T1000 (cell line): ENCODE data around the gene NINJ2.

Experiments
- DNase-seq: peaks from one replicate; lab custom pipeline; 2025; ENCODE audit warnings: mixed read lengths; lab: John Stamatoyannopoulos, UW

NINJ2 gene

DNA sequence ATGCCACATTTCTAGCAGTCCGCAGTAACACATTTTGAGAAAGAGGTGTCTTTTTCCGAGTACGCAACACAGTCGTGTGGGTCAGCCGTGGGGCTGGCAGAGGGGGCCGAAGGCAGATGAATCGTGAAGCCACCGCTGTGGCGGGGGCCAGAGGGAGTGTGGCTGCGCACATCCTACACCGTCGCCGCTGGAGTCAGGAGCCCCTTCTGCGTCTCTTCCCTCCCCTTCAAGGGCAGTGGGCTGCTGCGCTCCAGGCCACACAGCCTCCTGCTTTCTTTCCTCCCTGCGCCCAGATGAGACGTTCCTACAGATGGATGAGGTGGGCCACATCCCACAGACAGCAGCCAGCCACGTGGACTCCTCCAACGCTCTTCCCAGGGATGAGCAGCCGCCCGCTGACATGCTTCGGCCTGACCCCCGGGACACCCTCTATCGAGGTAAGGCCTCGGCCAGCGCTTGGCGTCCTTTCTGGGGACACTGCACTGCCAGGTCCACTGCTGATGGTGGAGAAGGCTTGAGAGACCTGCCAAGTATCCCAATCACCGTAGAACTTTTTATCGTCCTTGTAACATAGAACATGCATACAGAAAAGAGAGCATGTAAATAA, 113.7 kb downstream of the NINJ2 start:
- DNase-seq: no peak

DNA sequence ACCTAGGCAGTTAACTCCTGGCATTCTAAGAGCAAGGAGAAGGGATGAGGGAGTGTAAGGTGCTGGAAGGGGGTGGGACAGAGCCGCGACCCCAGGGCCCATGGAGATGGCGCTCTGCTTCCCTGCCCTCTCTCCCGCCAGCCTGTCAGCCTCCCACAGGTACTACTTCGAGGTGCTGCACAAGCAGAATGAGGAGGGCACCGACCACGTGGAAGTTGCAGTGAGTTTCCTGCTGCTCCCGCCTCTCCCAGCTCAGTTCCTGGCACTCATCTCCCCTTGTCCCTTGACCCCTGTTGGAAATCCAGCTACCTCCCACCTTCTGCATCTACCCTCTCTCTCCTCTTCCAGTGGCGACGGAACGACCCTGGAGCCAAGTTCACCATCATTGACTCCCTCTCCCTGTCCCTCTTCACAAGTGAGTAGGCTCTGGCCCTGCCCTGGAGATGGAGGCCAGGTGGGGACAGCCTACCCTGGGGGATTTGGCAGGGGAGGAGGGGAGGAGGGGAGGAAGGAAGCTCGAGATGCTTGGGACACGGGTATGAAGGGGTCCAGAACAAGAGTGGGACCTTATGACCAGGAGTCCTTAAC, 115.3 kb downstream of the NINJ2 start:
- no peak for DNase-seq

DNA sequence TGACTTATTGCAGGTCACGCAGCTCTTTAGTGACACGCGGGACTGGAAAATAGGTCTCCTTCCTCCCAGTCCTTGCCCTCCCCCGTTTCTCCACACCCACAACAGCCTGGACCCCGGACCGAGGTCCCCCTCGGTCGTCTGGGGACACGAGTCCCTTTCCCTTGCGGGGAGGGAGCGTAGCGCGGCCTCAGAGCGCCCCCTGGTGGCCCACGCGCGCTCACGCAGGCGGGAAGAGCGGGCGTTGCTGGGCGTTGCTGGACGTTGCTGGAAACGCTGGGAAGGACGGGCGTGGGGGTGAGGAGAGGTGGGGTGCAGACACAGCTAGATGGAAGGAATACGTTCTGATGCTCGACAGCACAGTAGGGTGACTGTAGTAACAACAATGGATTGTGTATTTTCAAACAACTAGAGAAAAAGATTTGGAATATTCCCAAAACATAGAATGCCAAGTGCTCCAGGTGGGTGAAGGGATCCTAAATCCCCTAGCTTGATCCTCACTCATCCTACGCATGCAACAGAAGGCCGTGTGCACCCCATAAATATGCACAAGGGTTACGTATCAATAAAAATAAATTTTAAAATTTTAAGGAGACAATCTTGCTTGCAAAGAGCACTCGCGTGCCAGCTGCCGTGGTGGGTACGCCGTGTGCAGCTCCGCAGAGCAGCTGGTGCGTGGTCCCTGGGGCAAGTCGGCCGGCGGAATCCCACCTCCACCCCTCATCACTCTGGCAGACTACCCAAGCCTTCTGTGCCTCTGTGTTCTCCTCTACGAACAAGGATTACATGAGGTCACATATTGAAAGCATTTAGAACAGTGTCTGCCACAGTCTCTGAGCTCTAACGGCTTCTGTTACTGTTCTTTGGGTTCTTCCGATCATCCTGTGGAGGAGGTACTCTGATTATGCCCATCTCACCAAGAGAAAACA, 116.1 kb downstream of the NINJ2 start:
- peak; percentile 40 for DNase-seq

DNA sequence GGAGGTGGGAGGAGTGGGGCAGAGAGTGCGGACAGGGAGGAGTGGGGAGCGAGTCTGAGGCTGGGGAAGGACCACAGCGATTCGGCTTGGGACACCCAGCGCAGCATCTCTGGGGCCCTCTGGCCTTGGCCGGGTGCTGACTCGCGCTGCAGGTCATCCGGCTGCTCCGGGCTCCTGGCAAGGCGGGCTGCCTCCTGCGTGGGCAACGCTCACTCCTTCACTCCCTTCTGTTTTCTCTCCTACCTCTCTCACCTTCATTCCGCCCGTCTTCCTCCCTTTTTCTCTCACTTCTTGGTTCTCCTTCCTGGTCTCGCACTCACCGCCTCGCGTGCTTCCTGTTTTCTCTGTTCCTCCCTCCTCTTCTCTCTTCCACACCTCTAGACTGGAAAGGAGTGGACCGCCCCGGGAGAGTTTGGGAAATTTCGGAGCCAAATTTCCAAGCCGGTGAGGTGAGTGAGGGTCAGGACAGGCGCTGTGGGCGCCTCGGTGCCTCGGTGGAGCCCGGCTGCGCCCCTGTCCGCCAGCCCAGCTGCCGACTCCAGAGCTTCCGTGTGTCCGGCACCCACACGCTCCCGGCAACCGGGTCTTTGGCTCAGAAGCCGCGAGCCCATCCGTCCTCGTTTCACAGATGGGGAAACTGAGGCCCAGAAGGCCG, 116.9 kb downstream of the NINJ2 start:
- no peak for DNase-seq

DNA sequence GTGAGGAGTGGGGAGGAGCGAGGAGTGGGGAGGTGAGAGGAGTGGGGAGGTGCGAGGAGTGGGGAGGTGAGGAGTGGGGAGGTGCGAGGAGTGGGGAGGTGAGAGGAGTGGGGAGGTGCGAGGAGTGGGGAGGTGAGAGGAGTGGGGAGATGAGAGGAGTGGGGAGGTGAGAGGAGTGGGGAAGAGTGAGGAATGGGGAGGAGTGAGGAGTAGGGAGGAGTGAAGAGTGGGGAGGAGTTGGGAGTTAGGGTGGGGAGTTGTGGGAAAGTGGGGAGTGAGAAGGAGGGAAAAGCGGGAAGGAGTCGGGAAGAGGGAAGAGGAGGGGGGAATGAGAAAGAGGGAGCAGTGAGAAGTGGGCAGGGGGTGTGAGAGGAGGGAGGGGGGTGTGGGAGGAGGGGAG, 117.4 kb downstream of the NINJ2 start:
- no peak for DNase-seq

DNA sequence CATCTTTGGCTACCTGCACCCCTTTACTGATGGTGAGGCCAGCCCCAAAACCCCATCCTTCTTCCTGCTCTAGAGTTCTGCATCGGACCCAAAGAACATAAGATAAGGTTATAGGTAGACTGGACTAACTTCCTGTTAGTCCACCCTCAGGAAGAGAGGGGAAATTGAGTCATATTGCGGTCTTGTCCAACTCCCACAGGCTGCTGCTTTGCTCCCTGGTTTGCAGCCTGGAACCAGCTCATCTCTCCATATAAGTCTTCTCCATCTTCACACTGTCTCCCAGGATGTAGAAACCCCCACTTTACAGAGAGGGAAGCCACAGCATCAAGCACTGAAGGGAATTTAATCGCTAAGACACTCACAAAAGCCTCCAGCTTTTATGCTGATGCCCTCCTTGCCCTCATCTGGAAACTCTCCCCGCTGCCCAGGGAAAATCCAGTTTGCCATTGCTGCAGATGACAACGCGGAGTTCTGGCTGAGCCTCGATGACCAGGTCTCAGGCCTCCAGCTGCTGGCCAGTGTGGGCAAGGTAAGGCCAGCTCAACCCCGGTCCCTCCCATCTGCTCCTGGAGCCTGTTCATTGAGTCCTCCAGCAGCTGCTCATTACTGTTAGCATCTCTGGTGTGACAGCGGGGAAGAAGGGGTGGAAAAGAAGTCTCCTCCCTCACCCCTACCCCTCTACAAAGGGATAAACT, 118.2 kb downstream of the NINJ2 start:
- DNase-seq: no peak

DNA sequence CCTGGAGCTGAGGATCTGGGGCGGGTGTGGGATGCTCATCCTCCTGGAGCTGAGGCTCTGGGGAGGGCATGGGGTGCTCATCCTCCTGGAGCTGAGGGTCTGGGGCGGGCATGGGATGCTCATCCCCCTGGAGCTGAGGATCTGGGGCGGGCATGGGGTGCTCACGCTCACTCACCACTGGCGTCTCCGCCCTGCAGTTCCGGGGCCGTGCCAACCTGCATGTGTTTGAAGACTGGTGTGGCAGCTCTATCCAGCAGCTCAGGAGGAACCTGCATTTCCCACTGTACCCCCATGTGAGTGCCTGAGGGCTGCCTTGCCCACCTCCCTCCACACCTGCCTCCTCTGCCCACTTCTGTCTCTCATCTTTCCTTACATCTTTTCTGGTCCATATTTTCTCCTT, 119.1 kb downstream of the NINJ2 start:
- no peak for DNase-seq

DNA sequence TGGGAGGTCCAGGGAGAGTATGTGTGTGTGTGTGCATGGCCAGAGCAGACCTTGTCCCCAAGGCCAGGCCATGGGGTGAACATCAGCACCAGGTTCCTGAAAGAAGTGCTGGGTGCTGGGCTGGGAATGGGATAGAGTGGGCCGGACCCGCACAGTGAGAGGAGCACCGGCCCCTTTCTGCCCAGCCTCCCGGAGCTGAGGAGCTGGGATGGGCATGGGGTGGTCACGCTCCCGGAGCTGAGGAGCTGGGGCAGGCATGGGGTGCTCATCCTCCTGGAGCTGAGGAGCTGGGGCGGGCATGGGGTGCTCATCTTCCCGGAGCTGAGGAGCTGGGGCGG, 120.2 kb downstream of the NINJ2 start:
- DNase-seq: no peak

DNA sequence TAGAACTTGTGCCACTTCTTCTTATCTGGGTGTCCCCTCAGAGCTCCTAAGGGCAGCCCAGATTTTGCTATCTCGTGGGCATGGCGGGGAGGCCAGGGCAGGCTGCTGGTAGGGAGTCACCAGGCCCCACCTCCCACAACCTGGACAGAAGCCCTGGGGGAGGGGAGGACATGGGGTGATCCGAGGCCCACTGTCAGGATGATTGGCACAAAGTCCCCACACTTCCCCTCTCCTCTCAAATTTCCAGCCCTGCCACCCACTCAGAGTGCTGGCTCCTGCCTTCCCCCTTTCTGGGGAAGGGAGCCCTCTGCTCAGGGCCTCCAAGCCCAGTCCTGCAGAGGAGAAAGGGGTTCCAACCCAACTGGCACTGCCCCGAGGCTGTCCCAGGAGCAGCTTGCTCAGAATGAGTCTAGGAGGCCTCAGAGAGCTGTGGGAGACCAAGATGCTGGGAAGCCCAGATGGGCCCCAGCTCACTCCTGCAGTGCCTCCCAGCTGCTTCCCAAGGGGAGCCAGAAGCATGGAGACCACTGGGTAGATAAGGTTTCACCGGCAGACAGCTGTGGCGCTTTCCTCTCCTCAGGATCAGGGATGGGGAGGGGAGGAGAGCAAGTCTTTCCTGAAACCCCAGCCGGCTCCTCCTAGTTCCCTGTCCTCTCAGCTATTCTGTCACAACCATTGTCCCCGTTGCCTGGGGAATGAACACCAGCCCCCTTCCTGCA, 120.7 kb downstream of the NINJ2 start:
- DNase-seq: no peak

DNA sequence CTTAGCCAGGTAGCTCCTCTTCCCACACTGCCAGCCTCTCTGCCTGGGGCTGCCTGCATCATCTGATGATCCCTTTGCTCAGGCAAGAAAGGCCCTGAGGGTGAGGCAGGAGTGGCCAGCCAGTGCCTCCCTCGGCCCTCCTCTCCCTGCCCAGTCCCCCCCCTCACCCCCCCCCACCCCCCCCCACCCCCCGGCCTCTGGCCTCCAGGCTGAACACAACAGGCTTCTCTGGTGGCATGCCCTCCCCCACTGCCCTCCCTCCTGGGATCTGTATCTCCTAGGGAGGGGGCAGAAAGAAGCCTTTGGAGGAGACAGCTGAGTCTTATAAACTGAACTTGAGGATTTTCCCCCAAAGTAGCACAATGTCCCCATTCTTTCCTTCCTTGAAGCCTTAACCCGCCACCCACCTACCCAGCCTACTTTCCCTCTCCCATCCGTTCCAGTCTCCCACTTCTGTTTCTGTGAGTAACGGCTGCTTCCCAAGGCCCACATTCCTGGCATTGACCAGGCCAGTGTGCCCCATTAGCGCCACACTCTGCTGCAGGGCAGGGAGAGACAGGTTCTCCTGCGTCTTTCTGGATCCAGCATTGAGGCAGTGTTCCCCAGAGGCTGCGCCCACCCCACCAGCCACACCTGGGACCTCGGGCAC, 121.4 kb downstream of the NINJ2 start:
- DNase-seq: no peak

DNA sequence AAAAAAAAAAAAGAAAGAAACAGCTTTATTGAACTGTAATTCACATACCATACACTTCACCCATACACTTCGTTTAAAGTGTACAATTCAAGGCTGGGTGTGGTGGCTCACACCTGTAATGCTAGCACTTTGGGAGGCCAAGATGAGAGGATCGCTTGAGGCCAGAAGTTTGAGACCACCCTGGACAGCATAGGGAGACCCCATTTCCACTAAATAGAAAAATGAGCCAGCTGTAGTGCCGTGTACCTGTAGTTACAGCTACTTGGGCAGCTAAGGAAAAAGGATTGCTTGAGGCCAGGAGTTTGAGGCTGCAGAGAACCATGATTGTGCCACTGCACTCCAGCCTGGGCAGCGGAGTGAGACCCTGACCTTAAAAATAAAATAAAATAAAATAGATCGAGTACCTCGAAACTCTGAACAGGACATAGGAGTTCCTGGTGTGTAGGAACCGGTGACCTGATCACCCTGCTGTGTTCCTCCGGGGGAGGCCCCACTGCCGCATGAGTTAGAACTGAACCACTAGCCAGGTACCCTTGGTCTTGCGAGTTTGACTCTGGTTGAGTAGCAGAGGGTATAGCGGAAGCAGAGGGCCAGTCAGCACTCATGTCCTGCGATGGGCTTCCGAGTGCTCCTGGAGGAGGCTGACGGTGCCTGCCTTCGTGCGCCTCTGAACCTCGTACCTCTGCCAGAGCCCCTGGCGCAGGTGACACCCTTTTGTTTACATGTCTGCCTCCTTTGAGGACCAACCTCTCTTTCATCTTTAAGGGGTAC, 123.5 kb downstream of the NINJ2 start:
- DNase-seq: no peak

DNA sequence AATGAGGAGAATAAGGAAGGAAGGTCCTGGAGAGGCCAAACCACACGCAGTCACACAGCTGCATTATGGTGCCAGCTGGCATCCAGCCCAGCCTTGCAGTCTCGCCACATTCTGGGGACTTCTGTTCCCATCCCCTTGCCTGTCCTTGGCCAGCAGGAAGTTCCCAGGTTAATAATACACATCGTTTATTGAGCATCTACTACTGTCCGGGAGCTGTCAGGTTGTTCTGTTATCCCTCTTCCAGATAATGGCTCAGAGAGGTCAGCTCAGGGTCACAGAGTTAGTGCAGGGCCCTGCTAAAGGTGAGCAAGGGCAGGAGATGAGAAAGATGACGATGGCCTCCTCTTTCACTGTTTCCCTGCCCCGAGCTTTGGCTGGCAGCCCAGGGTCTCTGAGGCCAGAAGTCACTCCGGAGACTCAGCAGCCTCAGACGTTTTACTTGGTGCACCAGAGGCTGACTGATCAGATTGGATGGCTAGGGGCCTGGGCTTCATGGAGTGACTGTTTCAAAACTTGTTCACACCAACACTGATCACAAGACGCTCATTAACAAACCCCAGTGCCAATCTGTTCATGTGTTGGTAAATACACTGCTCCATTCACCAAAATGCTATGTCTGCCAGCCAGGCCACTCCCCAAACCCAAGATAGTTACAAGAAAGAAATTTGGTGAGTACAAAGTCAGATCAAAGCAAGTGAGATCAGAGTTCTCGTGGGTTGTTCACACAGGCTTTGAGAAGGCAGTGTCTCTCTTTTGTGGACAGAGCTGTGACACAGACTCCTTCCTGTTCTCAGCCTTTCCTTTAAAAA, 124.3 kb downstream of the NINJ2 start:
- no peak for DNase-seq

DNA sequence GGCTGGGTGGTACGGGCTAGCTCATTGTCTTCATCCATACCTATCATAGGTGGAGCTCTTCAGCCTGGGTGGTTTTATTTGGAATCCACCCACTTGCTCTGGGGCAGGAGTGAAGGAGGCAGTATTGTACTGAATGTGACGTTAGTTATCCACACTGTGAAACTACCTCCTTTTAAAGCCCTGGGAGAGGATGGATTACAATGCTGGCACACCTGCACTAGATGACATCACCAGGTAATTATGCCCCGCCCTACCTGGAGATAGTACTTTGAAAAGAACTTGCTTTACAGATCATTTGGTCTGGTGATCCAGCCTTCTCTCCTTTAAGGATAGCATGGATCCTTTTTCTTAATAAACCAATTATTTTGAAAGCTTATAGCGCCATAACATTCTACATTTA, 125.5 kb downstream of the NINJ2 start:
- no peak for DNase-seq

DNA sequence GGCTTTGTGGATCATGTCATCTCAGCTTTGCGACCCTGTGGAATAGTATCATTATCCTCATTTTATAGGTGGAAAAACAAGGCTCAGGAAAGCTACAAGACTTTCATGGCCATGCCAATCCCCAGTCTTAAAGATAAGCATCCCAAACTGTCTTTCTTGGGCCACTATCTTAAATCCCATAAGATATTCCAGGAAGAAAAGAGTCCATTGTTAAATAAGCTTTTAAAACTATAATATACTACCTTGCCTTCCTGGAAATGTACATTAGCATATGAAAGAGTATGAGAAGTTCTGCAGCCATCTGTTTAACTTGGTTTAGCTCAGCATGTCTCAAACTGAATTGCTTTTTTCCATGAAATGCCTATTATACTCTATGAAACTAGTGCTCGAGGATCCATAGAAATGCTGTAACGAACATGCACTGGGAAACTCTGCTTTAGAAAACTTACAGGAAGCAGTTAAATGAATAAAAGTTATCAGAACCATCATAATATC, 126.4 kb downstream of the NINJ2 start:
- no peak for DNase-seq

DNA sequence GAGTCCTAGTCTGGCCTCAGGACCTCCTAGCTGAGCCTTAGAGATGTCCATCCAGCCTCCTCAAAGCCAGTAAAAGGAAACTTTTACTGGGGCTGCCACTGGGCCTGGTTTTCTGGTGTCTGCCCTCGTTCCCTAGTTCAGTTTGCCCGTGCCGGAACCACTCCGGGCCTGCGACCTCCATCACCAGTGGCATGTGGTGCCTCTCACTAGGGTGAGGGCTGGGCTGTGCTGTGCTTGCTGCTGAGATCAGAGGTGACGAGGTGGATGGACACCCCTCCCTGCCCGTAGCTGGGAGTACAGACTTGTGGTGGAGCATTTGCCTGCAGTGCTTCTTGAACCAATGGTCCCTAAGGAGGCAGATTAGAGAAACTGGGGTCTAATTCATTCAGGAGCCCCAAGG, 127.8 kb downstream of the NINJ2 start:
- no peak for DNase-seq

DNA sequence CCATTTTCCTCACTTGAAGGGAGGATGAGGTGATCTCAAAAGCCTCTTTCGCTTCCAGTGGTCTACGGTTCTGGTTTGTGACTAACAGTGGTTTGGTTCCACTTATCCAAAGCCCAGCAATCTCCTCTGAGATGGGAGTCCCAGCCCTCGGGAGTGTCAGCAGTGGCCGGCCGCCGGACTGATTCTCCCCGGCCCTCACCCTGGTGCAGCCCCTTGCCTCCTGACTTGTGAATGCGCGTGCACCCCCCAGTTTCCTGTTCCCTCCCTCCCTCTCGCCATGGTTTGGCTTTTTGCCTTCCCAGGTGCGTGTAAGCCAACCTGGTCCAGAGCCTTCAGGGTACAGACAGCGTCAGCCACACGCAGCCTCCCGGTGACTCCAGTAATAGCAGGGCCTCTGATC, 129.0 kb downstream of the NINJ2 start:
- no peak for DNase-seq

DNA sequence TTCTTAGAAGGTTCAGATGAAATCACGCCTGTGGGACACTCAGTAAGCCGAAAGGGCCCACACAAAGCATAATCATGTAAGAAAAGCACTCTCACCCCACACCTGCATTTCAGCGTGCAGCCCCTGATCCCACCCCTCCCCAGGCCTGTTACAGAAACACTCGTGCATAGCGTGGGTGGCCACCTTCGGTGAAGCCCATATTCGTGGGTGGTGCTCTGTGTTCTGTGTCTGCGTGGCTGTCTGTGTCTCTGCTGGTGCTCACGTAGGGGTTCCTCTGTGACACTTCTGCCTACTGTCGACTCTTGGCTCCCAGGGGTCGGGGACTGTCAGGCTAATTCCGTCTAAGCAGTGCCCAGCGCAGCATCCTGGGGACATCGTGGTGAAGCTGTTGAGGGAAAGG, 129.5 kb downstream of the NINJ2 start:
- DNase-seq: no peak

DNA sequence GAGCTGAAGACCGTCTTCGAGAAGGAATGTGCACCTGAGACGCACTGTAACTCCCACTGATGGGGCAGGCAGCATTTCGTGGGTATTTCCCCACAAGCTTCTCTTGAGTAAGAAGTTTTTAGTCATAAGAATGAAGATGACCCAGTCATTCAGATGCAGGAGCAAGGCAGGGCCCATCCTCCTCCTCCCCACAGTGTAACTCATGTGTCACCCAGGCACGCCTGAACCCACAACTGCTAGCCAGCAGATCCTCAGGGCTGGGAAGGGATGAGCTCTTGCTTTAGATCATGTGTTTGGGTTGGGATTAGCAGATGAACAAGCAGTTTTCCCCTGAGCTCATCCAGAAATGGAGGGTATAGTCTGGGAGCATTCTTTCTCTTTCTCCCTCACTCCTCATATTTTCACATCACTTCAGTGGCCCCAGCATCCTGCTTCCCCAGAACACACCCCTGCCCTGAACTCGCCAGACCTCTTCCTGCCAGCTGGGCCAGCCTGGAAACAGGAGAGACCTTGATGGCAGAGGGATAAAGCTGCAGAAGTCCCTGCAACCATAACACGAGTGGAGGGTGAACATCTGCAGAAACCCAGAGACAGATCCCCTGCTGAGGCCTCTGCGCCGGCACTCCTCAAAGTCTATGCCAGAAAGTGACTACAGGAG, 130.2 kb downstream of the NINJ2 start:
- no peak for DNase-seq
